Measurements from ENCODE around the gene EEF1AKMT4. TPM values are rescaled to one million over a fixed set of nuclear protein-coding genes. Genes with fewer than 3 reads are reported as not detected.

EEF1AKMT4 gene
- polyA plus RNA-seq (10.8 to 18.6 TPM (median 13.2 TPM) in 3 replicates), polyA minus RNA-seq (16.2 to 29.1 TPM (median 19.3 TPM) in 3 replicates)
- polyA plus RNA-seq (2011; ENCODE audit: low read depth): 0.66 TPM
- 12.5 and 20.2 TPM in 2 replicates for polyA plus RNA-seq (2011; cell fraction: cytosol; rRNA removed)
- polyA plus RNA-seq (2011; cell fraction: nucleus; rRNA removed): 10.1 and 10.5 TPM in 2 replicates
- polyA plus RNA-seq (2012; ENCODE audit: low replicate concordance): 11.6 and 12.0 TPM in 2 replicates
- polyA minus RNA-seq (2011; cell fraction: cytosol; rRNA and poly(A)+ RNA removed): 18.0 TPM
- 4.1 and 4.5 TPM in 2 replicates for polyA minus RNA-seq (2011; cell fraction: nucleus; rRNA and poly(A)+ RNA removed)

DNA sequence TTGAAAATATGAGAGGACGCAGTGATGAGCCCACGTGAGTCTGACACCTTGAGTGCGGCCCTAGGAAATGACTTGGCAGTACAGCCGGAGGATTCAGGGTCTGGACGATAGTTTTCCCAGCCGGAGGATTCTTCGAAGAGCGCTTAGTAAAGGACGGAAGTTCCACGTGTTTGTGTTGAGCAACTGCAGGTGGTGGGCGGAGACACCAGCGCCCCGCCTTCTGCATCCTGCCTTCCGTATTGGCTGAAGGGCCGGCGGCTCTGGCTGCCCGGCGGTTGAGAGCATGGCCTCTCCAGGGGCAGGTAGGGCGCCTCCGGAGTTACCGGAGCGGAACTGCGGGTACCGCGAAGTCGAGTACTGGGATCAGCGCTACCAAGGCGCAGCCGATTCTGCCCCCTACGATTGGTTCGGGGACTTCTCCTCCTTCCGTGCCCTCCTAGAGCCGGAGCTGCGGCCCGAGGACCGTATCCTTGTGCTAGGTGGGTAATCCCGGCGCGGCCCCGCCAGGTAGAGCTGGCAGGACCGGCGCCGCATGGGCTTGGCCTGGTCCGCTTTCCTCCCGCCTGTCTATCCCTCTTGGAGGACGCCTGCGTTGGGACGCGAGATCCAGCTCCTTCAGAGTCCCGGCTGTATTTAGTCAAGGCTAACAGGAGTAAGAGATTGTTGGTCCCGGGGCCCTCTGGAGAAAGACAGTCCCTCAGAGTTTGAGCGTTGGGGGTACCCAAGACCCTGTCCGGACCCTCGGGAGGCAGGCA, at the start of gene EEF1AKMT4:
Gene EEF1AKMT4, plus strand, starts transcription at position 261 of the 755 bp plus-strand sequence. Its CDS starts 23 bp downstream, at position 284.
- Histone ChIP-seq H4K20me1 (ENCODE audit: control insufficient read depth, extremely low read depth, insufficient read depth, low read length) (no peaks in the 10 kb centered on the region), H3K4me3 (ENCODE audit: control insufficient read depth in 2 of 3, extremely low read depth in 1 of 3, insufficient read depth in 2 of 3, low read depth in 1 of 3, low read length in 3 of 3) (peak within 1 kb of the TSS; percentile 75 to 100 (median 100)), H3K9ac (ENCODE audit: control insufficient read depth, extremely low read depth, insufficient read depth, low read length) (peak within 1 kb of the TSS; percentile 91), H3K4me2 (ENCODE audit: control insufficient read depth, extremely low read depth, insufficient read depth, low read depth, low read length) (peak within 1 kb of the TSS; percentile 99), H2AFZ (ENCODE audit: control insufficient read depth, low read length) (peak within 1 kb of the TSS; percentile 95), H3K9me1 (ENCODE audit: control insufficient read depth, extremely low read depth, insufficient read depth, low read length) (peaks cover 2% of the 10 kb centered on the region), H3K27me3 (ENCODE audit: control insufficient read depth, extremely low read depth, insufficient read depth, low read length) (no peaks in the 10 kb centered on the region), H3K4me1 (ENCODE audit: control insufficient read depth, extremely low read depth, insufficient read depth, low read length) (peaks cover 5% of the 10 kb centered on the region), H3K79me2 (ENCODE audit: control insufficient read depth, insufficient read depth, low read length) (peaks cover 25% of the 10 kb centered on the region), H3K9me3 (ENCODE audit: control insufficient read depth, low read depth, low read length) (no peaks in the 10 kb centered on the region), H3K27ac (ENCODE audit: control insufficient read depth, insufficient read depth, low read length) (peak within 1 kb of the TSS; percentile 95), H3K36me3 (ENCODE audit: control insufficient read depth in 2 of 2, extremely low read depth in 1 of 2, insufficient read depth in 2 of 2, low read length in 2 of 2) (peaks cover 9 to 11% of the 10 kb centered on the region in 2 experiments)
- DNase-seq (ENCODE audit: low read depth, low spot score): peak; percentile 88
- peak; percentile 36 for FAIRE-seq
- dilution Hi-C loops (cut with MboI; ENCODE audit: extremely low pct_ligation_motif_present, low sequenced_read_pairs): no loop called here
- no peak for TF ChIP-seq EZH2 (IDR thresholded peaks at IDR 0.05; ENCODE audit: low read length)
- TF ChIP-seq, protein P1, sequence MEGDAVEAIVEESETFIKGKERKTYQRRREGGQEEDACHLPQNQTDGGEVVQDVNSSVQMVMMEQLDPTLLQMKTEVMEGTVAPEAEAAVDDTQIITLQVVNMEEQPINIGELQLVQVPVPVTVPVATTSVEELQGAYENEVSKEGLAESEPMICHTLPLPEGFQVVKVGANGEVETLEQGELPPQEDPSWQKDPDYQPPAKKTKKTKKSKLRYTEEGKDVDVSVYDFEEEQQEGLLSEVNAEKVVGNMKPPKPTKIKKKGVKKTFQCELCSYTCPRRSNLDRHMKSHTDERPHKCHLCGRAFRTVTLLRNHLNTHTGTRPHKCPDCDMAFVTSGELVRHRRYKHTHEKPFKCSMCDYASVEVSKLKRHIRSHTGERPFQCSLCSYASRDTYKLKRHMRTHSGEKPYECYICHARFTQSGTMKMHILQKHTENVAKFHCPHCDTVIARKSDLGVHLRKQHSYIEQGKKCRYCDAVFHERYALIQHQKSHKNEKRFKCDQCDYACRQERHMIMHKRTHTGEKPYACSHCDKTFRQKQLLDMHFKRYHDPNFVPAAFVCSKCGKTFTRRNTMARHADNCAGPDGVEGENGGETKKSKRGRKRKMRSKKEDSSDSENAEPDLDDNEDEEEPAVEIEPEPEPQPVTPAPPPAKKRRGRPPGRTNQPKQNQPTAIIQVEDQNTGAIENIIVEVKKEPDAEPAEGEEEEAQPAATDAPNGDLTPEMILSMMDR (optimal IDR thresholded peaks at IDR 0.05 in 1 of 3, IDR thresholded peaks at IDR 0.05 in 1 of 3, conservative IDR thresholded peaks at IDR 0.05 in 1 of 3; ENCODE audit: extremely low read depth in 1 of 3, insufficient read depth in 2 of 3, low read length in 3 of 3): peak; percentile 56 to 77 (median 59)

DNA sequence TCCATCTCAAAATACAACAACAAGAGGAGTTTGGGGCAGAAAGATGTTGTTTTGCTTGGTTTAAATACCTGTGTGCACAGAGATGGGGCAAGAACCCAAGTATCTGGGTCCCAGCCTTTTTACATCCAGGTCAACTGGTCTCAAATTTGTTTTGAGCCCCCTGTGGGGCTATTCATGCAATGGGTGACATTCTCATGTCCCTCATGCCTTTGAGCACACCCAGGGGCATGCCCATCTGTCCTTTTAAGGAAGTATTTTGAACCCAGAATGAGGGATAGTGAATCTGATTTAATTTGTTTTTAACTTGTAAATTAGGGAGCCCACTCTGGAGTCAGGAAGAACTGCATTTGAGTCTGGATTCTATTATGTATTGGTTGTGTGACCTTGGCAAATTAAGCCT, 48.6 kb upstream of the EEF1AKMT4 start:
- Histone ChIP-seq H3K4me3 (ENCODE audit: control insufficient read depth in 2 of 3, extremely low read depth in 1 of 3, insufficient read depth in 2 of 3, low read depth in 1 of 3, low read length in 3 of 3) (no peak overlapping the region), H3K27me3 (ENCODE audit: control insufficient read depth, extremely low read depth, insufficient read depth, low read length) (no peaks in the 10 kb centered on the region), H3K27ac (ENCODE audit: control insufficient read depth, insufficient read depth, low read length) (no peak overlapping the region), H3K36me3 (ENCODE audit: control insufficient read depth in 2 of 2, extremely low read depth in 1 of 2, insufficient read depth in 2 of 2, low read length in 2 of 2) (peaks cover under 1 to 4% of the 10 kb centered on the region in 2 experiments), H3K9me3 (ENCODE audit: control insufficient read depth, low read depth, low read length) (no peaks in the 10 kb centered on the region), H2AFZ (ENCODE audit: control insufficient read depth, low read length) (no peak overlapping the region), H4K20me1 (ENCODE audit: control insufficient read depth, extremely low read depth, insufficient read depth, low read length) (no peaks in the 10 kb centered on the region), H3K4me1 (ENCODE audit: control insufficient read depth, extremely low read depth, insufficient read depth, low read length) (no peaks in the 10 kb centered on the region), H3K4me2 (ENCODE audit: control insufficient read depth, extremely low read depth, insufficient read depth, low read depth, low read length) (no peak overlapping the region), H3K9me1 (ENCODE audit: control insufficient read depth, extremely low read depth, insufficient read depth, low read length) (no peaks in the 10 kb centered on the region), H3K9ac (ENCODE audit: control insufficient read depth, extremely low read depth, insufficient read depth, low read length) (no peak overlapping the region), H3K79me2 (ENCODE audit: control insufficient read depth, insufficient read depth, low read length) (no peaks in the 10 kb centered on the region)
- DNase-seq (ENCODE audit: low read depth, low spot score): no peak
- FAIRE-seq: no peak
- dilution Hi-C loops (cut with MboI; ENCODE audit: extremely low pct_ligation_motif_present, low sequenced_read_pairs): no loop called here
- TF ChIP-seq, protein P1 (optimal IDR thresholded peaks at IDR 0.05 in 1 of 3, IDR thresholded peaks at IDR 0.05 in 1 of 3, conservative IDR thresholded peaks at IDR 0.05 in 1 of 3; ENCODE audit: extremely low read depth in 1 of 3, insufficient read depth in 2 of 3, low read length in 3 of 3): no peak
- no peak for TF ChIP-seq EZH2 (IDR thresholded peaks at IDR 0.05; ENCODE audit: low read length)
